GM18861 (cell line): ENCODE data around the gene TMEM200B.
"Not testable (repeated sequence)": the region's sequence is repeated elsewhere in the genome, so short reads cannot be mapped to it uniquely, and the experiment has no call there.

Experiments
- ATAC-seq: cut with Tn5 transposase; IDR thresholded peaks from one replicate; pipeline ENCODE4 v1.9.1; 2021; ENCODE audit not compliant: unreplicated experiment

TMEM200B gene

DNA sequence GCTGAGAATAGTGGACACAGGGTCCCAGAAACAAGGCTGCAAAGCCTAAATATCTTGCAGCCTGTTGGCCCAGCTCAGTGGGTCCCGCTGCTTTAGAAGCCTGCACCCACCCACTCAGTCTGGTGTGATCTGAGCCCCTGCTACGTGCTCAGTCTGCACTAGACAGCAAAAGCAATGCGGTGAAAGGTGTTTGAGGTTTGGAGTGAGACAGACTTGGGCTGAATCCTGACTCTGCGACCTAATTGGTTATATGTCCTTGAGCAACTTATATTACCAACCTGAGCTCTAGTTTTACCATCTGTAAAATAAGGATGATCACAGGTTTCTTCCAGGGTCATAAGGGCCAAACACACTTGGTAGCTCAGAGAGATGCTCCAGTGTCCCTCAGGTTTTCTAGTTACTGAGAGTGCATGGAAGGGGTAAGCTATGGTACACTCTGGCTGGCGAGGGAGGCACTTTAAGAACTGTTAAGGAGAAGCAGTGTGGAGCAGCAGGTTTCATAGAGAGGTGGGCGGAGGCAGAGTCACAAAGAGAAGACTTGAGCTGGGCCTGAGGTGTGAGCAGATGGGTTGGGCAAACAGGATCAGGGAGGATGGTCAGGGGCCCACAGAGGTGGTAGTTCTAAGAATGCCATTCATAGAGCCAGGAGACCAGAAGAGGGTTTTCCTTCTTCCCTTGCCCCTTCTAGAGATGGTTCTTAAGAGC is 10.1 kb downstream of the TMEM200B start:
- ATAC-seq, result no peak

DNA sequence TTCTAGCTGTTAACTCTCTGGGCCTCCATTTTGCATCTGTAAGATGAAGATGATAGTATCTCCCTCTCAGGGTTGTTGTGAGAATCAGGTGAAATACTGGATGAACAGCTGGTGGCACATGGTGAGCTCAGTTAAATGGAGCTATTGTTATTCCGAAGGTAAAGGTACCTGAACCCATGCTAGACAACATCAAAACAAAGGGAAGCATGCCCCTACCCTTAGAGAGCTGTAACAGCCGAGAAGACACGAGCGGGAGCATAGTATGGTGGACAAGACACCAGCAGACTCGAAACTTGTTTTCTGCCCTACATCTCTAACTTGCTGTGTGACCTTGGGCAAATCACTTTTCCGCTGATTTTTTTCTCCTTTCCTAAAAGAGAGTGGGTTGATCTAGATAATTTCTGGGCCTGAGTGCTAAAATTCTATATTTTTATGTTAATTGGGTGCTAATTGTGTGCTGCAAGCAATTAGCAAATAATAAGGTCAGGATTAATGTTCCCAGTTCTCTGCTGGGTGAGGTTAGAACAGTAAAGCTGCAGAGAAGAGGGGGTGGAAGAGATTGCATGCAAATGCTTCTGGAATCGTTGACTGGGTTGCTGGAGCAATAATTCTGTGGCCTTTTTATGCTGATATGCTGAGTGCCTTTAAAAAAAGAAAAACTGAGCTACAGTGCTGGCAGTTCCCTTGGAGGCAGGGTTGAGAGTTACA is 10.8 kb downstream of the TMEM200B start:
- ATAC-seq, result no peak

DNA sequence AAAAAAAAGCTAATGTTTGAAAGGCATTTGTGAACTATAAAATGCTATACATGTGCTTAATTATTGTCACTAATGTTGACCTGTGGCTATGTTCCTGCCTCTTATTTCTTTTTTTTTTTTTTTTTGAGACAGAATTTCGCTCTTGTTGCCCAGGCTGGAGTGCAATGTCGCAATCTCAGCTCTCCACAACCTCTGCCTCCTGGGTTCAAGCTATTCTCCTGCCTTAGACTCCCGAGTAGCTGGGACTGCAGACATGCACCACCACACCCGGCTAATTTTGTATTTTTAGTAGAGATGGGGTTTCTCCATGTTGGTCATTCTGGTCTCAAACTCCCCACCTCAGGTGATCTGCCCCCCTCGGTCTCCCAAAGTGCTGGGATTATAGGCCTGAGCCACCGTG is 15.7 kb downstream of the TMEM200B start:
- not testable (repeated sequence) for ATAC-seq

DNA sequence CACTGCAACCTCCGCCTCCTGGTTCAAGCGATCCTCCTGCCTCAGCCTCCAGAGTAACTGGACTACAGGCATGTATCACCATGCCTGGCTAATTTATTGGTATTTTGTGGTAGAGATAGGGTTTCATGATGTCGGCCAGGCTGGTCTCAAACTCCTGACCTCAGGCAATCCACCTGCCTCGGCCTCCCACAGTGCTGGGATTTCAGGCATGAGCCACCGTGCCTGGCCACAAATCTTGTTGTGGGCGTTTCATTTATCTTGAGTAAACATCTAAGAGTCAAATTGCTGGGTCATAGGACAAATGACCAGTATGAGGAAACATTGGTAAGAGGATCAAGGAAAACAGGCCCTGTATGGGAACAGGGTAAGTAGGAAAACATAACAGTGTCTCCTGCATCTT is 17.9 kb downstream of the TMEM200B start:
- ATAC-seq, result no peak

DNA sequence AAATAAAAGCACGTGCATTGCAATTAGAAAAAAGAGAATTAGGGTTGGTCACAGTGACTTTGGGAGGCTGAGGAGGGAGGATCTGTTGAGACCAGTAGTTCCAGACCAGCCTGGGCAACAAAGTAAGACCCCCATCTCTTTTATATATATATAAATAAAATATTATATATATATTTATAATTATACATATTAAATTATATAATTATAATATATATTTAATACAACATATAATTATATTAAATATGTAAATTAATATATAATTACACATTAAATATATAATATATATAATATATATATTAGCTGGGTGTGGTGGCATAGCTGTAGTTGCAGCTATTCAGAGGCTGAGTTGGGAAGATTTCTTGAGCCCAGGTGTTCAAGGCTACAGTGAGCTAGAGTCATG is 23.2 kb downstream of the TMEM200B start:
- ATAC-seq, result no peak

DNA sequence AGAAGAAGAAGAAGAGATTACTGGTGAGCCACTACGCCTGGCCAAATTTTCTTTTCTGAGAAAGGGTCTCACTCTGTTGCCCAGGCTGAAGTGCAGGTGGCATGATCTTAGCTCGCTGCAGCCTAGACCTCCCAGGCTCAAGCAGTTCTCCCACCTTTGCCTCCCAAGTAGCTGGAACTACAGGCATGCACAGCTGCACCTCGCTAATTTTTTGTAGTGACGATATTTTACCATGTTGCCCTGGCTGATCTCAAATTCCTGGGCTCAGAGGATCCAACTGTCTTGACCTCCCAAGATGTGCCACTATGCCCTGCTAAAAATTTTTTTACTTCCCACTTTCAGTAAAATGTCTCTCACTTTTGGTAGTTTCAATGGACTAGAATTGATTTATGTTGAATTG is 24.4 kb downstream of the TMEM200B start:
- ATAC-seq, result no peak

DNA sequence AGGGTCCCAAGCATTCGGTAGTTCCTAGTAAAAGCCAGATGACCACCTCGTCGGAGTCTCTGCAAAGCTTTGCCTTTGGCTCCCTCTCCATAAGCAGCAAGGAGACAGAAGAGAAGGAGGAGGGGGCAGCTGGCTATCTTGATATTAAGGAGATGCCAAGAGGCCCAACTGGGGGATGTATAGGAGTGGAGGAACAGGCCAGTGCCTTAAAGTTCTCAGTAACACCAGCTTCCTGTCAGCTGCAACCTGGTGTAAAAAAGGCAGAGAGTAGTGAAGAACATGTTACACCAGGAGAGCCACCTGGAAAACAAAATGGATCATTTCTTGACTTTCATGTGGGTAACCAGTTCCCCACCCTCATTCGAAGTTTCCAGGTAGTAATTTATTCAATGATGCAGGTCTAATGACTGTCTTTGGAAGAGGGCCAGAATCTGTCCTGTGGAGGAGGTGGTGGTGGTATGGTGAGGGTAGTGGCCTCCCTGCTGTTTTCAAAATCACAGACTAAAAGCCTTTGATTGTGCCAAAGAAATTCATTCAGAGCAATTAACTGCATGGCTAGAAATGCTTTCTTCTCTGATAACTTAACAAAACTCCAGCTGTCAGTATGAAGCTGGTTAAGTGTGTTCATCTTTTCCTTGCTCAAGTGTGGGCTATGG is 27.3 kb downstream of the TMEM200B start:
- no peak for ATAC-seq

DNA sequence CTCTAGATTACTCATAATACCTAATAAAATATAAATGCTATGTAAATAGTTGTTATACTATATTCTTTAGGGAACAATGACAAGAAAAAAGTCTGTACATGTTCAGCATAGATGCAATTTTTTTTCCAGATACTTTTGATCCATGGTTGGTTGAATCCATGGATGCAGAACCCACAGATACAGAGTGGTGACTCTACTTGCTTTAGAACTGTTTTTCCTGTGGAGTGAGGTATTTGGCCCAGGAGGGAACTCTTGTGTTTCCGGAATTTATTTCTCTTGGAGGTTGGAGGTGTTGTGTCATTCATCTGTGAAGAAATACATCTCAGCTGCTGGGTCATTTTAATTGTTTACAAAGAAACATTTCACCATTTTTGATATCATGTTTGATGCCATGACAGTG is 28.7 kb downstream of the TMEM200B start:
- no peak for ATAC-seq

DNA sequence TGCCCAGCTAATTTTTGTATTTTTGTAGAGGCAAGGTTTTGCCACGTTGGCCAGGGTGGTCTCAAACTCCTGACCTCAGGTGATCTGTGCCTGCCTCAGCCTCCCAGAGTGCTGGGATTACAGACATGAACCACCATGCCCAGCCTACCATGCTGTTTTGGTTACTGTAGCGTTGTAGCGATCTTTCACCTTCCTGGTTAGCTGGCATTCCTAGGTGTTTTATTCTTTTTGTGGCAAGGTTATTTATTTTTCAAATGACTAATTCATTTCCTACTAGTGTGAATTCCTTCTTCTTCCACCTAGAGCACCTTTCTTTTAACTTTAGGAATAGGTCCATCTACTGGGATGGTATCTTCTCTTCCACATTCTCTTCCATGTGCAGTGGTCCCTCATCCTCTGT is 29.3 kb downstream of the TMEM200B start:
- no peak for ATAC-seq

DNA sequence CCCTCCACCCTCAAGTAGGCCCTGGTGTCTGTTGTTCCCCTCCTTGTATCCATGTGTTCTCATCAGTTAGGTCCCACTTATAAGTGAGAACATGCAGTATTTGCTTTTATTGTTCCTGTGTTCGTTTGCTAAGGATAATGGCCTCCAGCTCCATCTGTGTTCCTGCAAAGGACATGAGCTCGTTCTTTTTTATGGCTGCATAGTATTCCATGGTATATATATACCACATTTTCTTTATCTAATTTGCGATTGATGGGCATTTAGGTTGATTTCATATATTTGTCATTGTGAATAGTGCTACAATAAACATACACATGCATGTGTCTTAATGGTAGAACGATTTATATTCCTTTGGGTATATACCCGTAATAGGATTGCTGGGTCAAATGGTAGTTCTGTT is 31.0 kb downstream of the TMEM200B start:
- ATAC-seq, result not testable (repeated sequence)

DNA sequence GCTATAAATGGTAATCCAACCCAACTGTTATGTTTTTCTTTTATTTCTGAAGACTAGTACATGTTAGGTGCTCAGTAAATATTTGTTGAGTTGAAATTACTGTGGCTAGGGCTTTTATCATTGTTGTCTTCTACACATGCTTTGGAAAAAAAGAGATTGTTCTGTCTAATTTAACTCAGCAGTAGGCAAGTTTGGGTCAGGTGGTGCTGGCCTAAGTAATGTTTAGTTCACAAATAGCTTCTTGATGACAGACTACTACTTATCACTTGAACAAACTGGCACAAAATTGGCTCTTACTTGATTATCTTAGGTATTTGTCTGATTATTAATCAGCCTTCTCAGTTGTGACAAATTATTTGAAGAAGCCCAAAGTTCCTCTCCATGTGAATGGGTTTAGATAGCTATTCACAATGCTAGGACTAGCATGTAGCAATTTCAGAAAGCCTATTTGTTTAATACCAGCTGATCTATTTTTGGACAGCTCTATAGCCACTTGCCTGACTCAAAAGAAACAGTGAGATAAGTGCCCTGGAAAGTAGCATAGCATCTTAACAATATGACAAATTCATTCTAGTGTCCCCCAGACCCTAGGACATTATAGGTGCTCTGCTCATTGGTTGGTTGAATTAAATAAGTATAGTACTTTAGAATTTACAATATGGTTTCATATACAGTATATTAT is 32.6 kb downstream of the TMEM200B start:
- no peak for ATAC-seq

DNA sequence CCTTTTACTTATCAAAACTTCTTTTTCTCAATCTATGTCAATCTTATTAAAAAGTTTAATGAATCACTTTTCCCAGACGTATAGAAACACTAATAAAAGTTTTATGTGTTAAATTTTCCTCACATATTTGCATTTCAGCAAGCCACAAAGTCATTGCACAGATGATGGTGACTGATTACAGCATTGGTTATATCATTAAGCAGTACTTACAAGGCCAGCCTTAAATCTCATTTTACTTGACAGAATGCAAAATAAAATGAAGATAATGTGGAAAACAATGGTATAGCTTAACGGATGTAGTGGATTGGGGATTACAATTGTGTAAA is 39.5 kb downstream of the TMEM200B start:
- ATAC-seq, result no peak

DNA sequence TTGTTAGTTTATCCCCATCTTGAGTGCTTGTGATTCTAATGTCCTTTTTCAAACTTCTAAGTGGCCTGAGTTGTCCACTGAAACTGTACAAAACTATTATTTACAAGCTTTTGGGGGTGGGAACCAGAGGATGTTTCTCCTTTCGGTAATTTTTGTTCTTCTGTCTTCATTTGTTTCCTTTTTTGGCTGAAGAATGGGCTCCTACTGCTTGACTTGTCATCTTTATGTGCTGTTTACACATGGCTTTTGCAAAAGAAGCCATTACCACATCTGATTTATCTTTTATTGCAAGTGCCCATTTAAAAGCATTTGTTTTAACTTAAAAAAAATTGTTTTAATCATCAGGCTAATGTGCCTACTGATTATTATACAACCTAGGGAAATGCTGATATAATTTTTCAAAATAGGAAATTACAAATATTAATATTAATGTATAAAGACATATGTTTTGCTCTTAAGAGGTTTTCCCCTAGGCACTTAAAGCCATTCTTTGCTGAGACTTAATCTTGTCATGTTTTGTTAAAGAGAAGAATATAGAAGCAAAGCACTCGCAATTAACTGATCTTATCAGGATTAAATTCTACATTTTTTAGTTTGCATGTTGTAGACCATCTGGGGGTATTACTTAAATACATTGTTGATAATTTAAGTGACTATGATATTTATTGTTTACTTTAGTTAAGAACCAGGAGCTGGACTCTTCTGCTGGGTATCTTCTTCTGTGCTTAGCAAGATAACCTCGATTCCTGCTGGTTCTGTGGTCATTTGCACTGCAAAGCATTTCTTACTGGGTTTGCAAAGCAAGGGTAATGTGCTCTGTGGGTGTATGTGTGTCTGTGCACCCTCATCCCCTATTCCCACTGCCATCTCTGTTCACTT is 40.1 kb downstream of the TMEM200B start:
- no peak for ATAC-seq

DNA sequence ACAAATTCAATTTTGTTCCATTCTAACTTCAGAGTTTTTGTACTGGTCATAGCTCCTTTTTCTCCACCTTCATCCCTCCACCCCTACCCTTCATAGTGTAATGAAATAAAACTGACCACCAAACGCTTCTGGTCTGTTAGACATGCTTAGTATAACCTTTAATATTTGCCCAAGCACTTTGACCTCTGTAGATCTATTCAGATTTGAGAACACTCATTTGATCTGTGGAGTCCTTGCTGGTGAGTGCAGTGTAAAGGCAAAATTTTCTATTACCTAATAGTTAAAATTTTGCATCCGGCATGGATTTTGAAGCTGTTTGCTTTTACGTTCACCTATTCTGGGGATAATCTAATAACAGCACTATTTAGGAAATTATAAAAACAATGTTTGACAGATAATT is 41.2 kb downstream of the TMEM200B start:
- ATAC-seq, result no peak

DNA sequence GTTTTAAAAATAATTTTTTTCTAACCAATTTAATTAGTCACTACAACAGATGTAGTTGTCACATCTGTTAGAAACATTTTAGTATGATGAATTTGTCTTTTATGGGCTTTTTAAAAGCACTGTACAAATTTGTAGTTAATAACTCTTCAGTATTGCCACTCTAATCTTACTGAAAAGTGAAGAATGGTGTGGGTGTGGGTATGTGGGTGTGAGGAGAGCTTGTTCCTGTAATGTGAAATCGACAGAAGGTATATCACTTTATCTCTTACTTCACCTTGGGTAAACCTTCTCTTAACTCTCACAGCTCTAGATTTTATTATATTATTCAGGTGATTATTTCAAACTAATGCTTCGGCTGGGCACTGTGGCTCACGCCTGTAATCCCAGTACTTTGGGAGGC is 42.5 kb downstream of the TMEM200B start:
- ATAC-seq, result no peak

DNA sequence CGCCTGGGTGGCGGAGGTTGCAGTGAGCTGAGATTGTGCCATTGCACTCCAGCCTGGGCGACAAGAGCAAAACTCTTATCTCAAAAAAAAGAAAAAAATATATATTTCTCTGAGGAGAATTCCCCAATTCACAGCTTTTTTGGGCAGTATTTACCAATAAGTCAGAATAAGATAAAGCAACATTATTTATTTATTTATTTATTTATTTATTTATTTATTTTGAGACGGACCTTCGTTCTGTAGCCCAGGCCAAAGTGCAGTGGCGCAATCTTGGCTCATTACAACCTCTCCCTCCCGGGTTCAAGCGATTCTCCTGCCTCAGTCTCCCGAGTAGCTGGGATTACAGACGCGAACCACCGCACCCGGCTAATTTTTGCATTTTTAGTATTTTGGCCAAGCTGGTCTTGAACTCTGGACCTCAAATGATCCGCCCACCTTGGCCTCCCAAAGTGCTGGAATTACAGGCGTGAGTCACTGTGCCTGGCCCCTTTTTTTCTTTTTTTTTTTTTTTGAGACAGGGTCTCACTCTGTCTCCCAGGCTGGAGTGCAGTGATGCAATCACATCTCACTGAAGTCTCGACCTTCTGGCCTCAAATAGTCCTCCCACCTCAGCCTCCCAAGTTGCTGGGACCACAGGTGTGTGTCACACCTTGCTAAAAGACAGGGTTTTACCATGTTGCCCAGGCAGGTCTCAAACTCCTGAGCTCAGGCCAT is 43.6 kb downstream of the TMEM200B start:
- not testable (repeated sequence) for ATAC-seq

DNA sequence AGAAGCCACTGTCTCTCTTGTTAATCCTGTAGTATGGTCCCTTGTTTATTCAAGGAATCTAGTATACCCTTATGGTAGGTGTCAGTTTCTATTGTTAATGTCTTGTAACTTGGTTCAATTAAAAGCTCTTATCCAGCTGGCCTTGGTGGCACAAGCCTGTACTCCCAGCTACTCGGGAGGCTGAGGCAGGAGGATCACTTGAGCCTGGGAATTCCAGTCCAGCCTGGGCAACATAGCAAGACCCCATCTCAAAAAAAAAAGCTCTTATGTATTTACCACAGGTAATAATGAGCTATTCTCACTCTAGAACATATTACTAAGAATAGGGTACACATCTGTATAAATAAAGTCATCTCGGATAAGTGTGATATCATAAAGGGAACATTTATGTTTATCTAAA is 46.5 kb downstream of the TMEM200B start:
- ATAC-seq, result no peak
